ENCODE measurements around the gene LGALS3BP. TPM values are rescaled to one million over a fixed set of nuclear protein-coding genes. Genes with fewer than 3 reads are reported as not detected.

Gene LGALS3BP
- total and polyA plus RNA-seq, 2 of the 8 experiments (the other 6 are each of a cell fraction or from before 2014, with no cell fraction given), result 56.1 to 61.6 TPM

- H3K27me3 ChIP-seq (replicated peaks in 1 of 4; ENCODE audit: control insufficient read depth in 3 of 4, extremely low read depth in 1 of 4, insufficient read depth in 3 of 4, low read length in 3 of 4), result no peaks in the 10 kb centered on the region
- no peak overlapping the region for H2BK20ac ChIP-seq (ENCODE audit: low read length)
- H3K23me2 ChIP-seq (ENCODE audit: low read depth, low read length), result no peaks in the 10 kb centered on the region
- no peak overlapping the region for H2BK15ac ChIP-seq (ENCODE audit: low read length)
- H4K5ac ChIP-seq (ENCODE audit: insufficient read length, low read depth, low read length), result no peak overlapping the region
- H3K14ac ChIP-seq (ENCODE audit: insufficient read length), result no peak overlapping the region
- DNase-seq (ENCODE audit: low read depth in 1 of 2, low spot score in 2 of 2) (no peak), FAIRE-seq (no peak)
- no peak overlapping the region for H2BK5ac ChIP-seq (ENCODE audit: low read depth, low read length)
- no peaks in the 10 kb centered on the region for H3K9me3 ChIP-seq (ENCODE audit: insufficient read depth in 2 of 2, low read depth in 1 of 2, low read length in 1 of 2)
- CTCF ChIA-PET (ENCODE audit: partially characterized antibody), result interaction anchor here (0.7 to 3.1 kb wide), 4 partner anchors 9 to 741 kb away, joined by 3 to 20 read pairs (median 4); no protein-coding TSS in a partner anchor
- no peak overlapping the region for H2AK5ac ChIP-seq (ENCODE audit: low read depth, low read length)
- no peak overlapping the region for H3K27ac ChIP-seq (ENCODE audit: low read depth, low read length)
- no peak overlapping the region for H2BK120ac ChIP-seq (replicated peaks; ENCODE audit: low read depth, low read length)
- no peak overlapping the region for H3K56ac ChIP-seq (replicated peaks; ENCODE audit: insufficient read length, low read depth, low read length)
- no peaks in the 10 kb centered on the region for H4K20me1 ChIP-seq (replicated peaks in 1 of 2; ENCODE audit: control insufficient read depth in 1 of 2, insufficient read depth in 2 of 2, low read length in 2 of 2)
- H3K79me1 ChIP-seq (ENCODE audit: low read depth, low read length), result no peaks in the 10 kb centered on the region
- H3K4ac ChIP-seq (replicated peaks; ENCODE audit: insufficient read length, low read depth, low read length), result no peak overlapping the region
- no peaks in the 10 kb centered on the region for H3K36me3 ChIP-seq (ENCODE audit: control insufficient read depth in 2 of 4, insufficient read depth in 4 of 4, low read length in 3 of 4)
- H3K9ac ChIP-seq (replicated peaks in 1 of 4; ENCODE audit: extremely low read depth in 1 of 4, low read depth in 3 of 4, low read length in 3 of 4), result no peak overlapping the region
- no peak overlapping the region for H4K8ac ChIP-seq (ENCODE audit: extremely low read depth, insufficient read depth, low read length)
- H3K23ac ChIP-seq (ENCODE audit: insufficient read length), result no peak overlapping the region
- TF ChIP-seq SIX5 (IDR thresholded peaks at IDR 0.05; ENCODE audit: low read depth, low read length), result no peak
- no peak for TF ChIP-seq RNF2 (IDR thresholded peaks at IDR 0.05; ENCODE audit: borderline replicate concordance, low read depth, low read length, missing control alignments, poor library complexity, severe bottlenecking)
- no peak for TF ChIP-seq BRCA1 (IDR thresholded peaks at IDR 0.05; ENCODE audit: low read depth, low read length)
- no peak for TF ChIP-seq RFX5 (IDR thresholded peaks at IDR 0.05; ENCODE audit: borderline replicate concordance, low read depth, low read length)
- no peak for TF ChIP-seq JUND (IDR thresholded peaks at IDR 0.05; ENCODE audit: low read length)
- no peak for TF ChIP-seq TBP (IDR thresholded peaks at IDR 0.05; ENCODE audit: low read depth, low read length)
- no peak for TF ChIP-seq ZNF274 (IDR thresholded peaks at IDR 0.05; ENCODE audit: borderline replicate concordance, extremely low read depth, low read length)
- no peak for TF ChIP-seq EP300 (IDR thresholded peaks at IDR 0.05; ENCODE audit: borderline replicate concordance in 1 of 2, low read depth in 2 of 2, low read length in 2 of 2)
- no peak for TF ChIP-seq CREB1 (IDR thresholded peaks at IDR 0.05)
- TF ChIP-seq TEAD4 (IDR thresholded peaks at IDR 0.05; ENCODE audit: low read depth, low read length), result no peak
- no peak for TF ChIP-seq SIN3A (conservative IDR thresholded peaks at IDR 0.05 in 1 of 2, IDR thresholded peaks at IDR 0.05 in 1 of 2; ENCODE audit: low read depth in 1 of 2, low read length in 2 of 2)
- TF ChIP-seq ATF3 (IDR thresholded peaks at IDR 0.05; ENCODE audit: insufficient read depth, low read depth, low read length), result no peak
- H4K91ac ChIP-seq (replicated peaks; ENCODE audit: insufficient read length, low read length), result no peak overlapping the region
- POLR2A ChIA-PET (ENCODE audit: partially characterized antibody), result no interaction called here
- no peak overlapping the region for H3K4me2 ChIP-seq (ENCODE audit: insufficient read depth in 1 of 2, low read depth in 2 of 2, low read length in 2 of 2)
- H3K79me2 ChIP-seq (ENCODE audit: control insufficient read depth in 1 of 2, insufficient read depth in 2 of 2, low read length in 2 of 2), result no peaks in the 10 kb centered on the region
- H3K4me3 ChIP-seq (ENCODE audit: extremely low read depth in 1 of 4, insufficient read depth in 2 of 4, low read depth in 3 of 4, low read length in 4 of 4), result no peak overlapping the region
- no peak overlapping the region for H2BK12ac ChIP-seq (ENCODE audit: low read depth, low read length)
- H3K18ac ChIP-seq (ENCODE audit: extremely low read depth, low read length), result no peak overlapping the region
- H2AFZ ChIP-seq (ENCODE audit: low read length), result no peak overlapping the region
- no peaks in the 10 kb centered on the region for H3K4me1 ChIP-seq (replicated peaks in 1 of 4; ENCODE audit: control insufficient read depth in 3 of 4, insufficient read depth in 4 of 4, low read length in 3 of 4)
- 91% methylated on average over 4 of the region's 4 CpGs; no CpG with 5 or more reads in 1 of the 2 experiments for WGBS, 2 experiments (ENCODE audit: extremely low coverage in 1 of 2, insufficient coverage in 1 of 2, insufficient read length in 1 of 2, insufficient replicate concordance in 2 of 2, low coverage in 1 of 2, low lambda C conversion rate in 2 of 2, missing lambda C conversion rate in 1 of 2)
These were observed 18.2 kb downstream of the LGALS3BP start for GRCh38 chr17:78961571-78961970.

Data from H1 (cell line).